ENCODE data around the gene TNN.
A peak's percentile ranks its signal among the peaks of the same experiment; 100 is the strongest.

Gene TNN

GRCh38 chr1:175116210-175116798 is 48.7 kb downstream of the TNN start:
- DNase-seq, result no peak

GRCh38 chr1:175116903-175117302 is 49.3 kb downstream of the TNN start:
- no peak for DNase-seq

GRCh38 chr1:175118375-175119367 is 51.0 kb downstream of the TNN start:
- DNase-seq, result no peak

- no peak for DNase-seq
Measured at GRCh38 chr1:175120511-175120910, 52.9 kb downstream of the TNN start.

GRCh38 chr1:175124861-175125260 is 57.2 kb downstream of the TNN start:
- DNase-seq, result no peak

- no peak for DNase-seq
Measured at GRCh38 chr1:175126347-175126746, 58.7 kb downstream of the TNN start.

- DNase-seq, result no peak
Measured at GRCh38 chr1:175127565-175127964, 59.9 kb downstream of the TNN start.

- DNase-seq, result no peak
Measured at GRCh38 chr1:175128523-175128922, 60.9 kb downstream of the TNN start.

GRCh38 chr1:175129182-175129581 is 61.5 kb downstream of the TNN start:
- no peak for DNase-seq

- DNase-seq, result no peak
Measured at GRCh38 chr1:175129644-175129996, 62.0 kb downstream of the TNN start.

- no peak for DNase-seq
Measured at GRCh38 chr1:175129997-175130648, 62.5 kb downstream of the TNN start.

- DNase-seq, result no peak
Measured at GRCh38 chr1:175130649-175131045, 63.0 kb downstream of the TNN start.

GRCh38 chr1:175131095-175131494 is 63.5 kb downstream of the TNN start:
- no peak for DNase-seq

- DNase-seq, result no peak
Measured at GRCh38 chr1:175132436-175132835, 64.8 kb downstream of the TNN start.

GRCh38 chr1:175133673-175134435 is 66.2 kb downstream of the TNN start:
- no peak for DNase-seq

- no peak for DNase-seq
Measured at GRCh38 chr1:175134500-175134899, 66.9 kb downstream of the TNN start.

GRCh38 chr1:175136246-175136645 is 68.6 kb downstream of the TNN start:
- no peak for DNase-seq

- no peak for DNase-seq
Measured at GRCh38 chr1:175137369-175137768, 69.7 kb downstream of the TNN start.

GRCh38 chr1:175138579-175138978 is 70.9 kb downstream of the TNN start:
- DNase-seq, result no peak

GRCh38 chr1:175145899-175146528 is 78.4 kb downstream of the TNN start:
- no peak for DNase-seq

- peak; percentile 85 for DNase-seq
Measured at GRCh38 chr1:175146529-175147213, 79.0 kb downstream of the TNN start.

GRCh38 chr1:175147569-175147968 is 79.9 kb downstream of the TNN start:
- no peak for DNase-seq

Measured in activated CD4-positive, alpha-beta T cell treated with anti-CD3 and anti-CD28 coated beads for 48 hours (primary cell).